Activated CD8-positive, alpha-beta T cell treated with anti-CD3 and anti-CD28 coated beads, Interleukin-2, amount 10 ng/mL, durations not matched to agents 7 days and 5 days (primary cell): ENCODE results near the gene SQSTM1. TPM values are rescaled to one million over a fixed set of nuclear protein-coding genes. Genes with fewer than 3 reads are reported as not detected.
A peak's percentile ranks its signal among the peaks of the same experiment; 100 is the strongest.

Source experiments
- ATAC-seq: fragments of 150-1000 bp; cut with Tn5 transposase; one replicate; pipeline ENCODE4 v1.10.0; 2021; ENCODE audit warnings: moderate library complexity
- CTCF ChIA-PET: fragments of 350-600 bp; sonication (Branson Sonifier 250); formaldehyde crosslinking; loops from one replicate; lab custom pipeline; 2021; ENCODE audit warnings: antibody characterized with exemption; lab: Charles Lee
- POLR2A ChIA-PET: fragments of 350-600 bp; sonication (Branson Sonifier 250); formaldehyde crosslinking; loops from one replicate; lab custom pipeline; 2021; ENCODE audit warnings: antibody characterized with exemption; lab: Charles Lee
- DNase-seq: peaks from one replicate; pipeline ENCODE4 v3.0.0-alpha.2; 2020
- H3K27ac Mint-ChIP-seq: one replicate; pipeline ENCODE4 v1.8.0; 2021; ENCODE audit warnings: mild to moderate bottlenecking, mixed read lengths
- H3K27me3 Mint-ChIP-seq: one replicate; pipeline ENCODE4 v1.8.0; 2021; ENCODE audit warnings: low read depth, mixed read lengths
- H3K36me3 Mint-ChIP-seq: one replicate; pipeline ENCODE4 v1.8.0; 2021; ENCODE audit warnings: low read depth, mixed read lengths
- H3K4me1 Mint-ChIP-seq: one replicate; pipeline ENCODE4 v1.8.0; 2021; ENCODE audit warnings: low read depth, mixed read lengths
- H3K4me3 Mint-ChIP-seq: one replicate; pipeline ENCODE4 v1.8.0; 2021; ENCODE audit warnings: mild to moderate bottlenecking, mixed read lengths
- H3K9me3 Mint-ChIP-seq: one replicate; pipeline ENCODE4 v1.8.0; 2022; ENCODE audit warnings: mixed read lengths; ENCODE audit not compliant: insufficient read depth
- total RNA-seq, 2 experiments: library from RNA; stranded (reverse); gene quantifications; one replicate each; pipeline ENCODE4 v1.2.3, GENCODE V29; 2021

The SQSTM1 gene
- total RNA-seq, 2 experiments from 2014 or later = 100.0 to 102 TPM

DNA sequence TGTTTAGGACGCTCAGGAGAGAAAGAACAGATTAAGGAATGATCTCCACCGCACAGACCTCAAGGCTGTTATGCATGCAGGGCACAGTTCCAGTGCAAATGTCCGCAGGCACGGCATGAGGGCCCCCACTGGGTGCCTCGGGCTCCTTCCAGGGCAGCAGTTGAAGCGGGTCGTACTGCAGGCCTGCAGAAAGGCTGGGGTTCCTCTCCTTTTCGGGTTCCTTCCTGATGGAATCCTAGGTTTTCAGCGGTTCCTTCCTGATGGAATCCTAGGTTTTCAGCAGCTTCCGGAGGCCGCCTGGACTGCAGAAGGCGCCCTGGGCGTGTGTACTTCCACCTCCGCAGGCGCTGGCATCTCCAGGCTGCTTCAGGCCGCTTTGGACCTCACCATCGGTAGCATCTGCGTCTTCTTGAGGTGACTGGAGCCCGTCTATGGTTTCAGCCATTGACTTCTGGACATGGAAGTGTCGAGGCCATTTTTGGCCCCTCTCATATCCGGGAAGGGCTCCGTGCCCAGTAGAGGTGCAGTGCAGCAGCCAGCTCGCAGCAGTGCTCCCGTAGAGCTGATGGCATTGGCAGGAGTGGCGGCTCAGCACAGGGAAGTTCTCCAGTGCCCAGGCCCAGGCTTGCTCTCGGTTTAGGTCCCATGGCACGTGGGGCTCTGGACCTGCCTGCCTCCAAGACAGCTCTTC is 8.4 kb upstream of the SQSTM1 start:
- DNase-seq (no peak), ATAC-seq (no peak)
- Mint-ChIP-seq H3K4me1 (peaks cover 5% of the 10 kb centered on the region), H3K36me3 (peaks cover 26% of the 10 kb centered on the region), H3K9me3 (no peaks in the 10 kb centered on the region), H3K27me3 (no peaks in the 10 kb centered on the region), H3K27ac (no peak overlapping the region), H3K4me3 (no peak overlapping the region)
- ChIA-PET CTCF (no interaction called here), POLR2A (interaction anchor here (1.8 kb wide), 1 partner anchor 8 kb away, joined by 9 read pairs; the partner anchor contains the start of gene SQSTM1)

DNA sequence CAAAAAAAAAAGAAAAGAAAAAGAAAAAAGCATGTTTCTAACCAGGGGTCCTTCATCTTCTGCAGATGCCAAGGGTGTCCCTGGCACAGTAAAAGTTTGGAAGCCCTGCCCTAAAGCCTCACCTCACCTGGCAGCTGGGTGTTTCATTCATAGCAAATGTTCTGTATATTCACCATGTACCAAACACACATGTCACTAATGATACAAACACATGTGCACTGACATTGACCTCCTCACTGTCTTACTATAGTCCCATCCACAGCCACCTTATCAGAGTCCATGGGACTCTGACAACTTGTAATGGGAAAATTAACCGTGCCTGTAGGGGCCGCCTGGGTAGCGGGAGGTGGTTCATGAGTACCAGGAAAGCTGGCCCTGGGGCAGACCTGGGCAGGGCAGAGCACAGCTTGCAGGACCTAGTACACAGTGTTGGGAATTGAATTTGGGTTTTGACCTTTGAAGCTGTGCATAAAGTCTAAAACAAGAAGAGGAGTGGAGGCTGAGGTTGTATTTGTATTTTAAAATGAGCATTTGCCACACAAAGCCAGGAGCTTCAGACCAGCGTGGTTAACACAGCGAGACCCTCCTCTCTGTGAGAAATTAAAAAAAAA is 7.6 kb upstream of the SQSTM1 start:
- ATAC-seq = no peak
- Mint-ChIP-seq H3K4me1 (peaks cover 11% of the 10 kb centered on the region), H3K27ac (no peak overlapping the region), H3K27me3 (no peaks in the 10 kb centered on the region), H3K4me3 (no peak overlapping the region), H3K36me3 (peaks cover 26% of the 10 kb centered on the region), H3K9me3 (no peaks in the 10 kb centered on the region)
- CTCF ChIA-PET = interaction anchor here (2.2 kb wide), 1 partner anchor 11 kb away, joined by 11 read pairs; no protein-coding TSS in a partner anchor
- no peak for DNase-seq
- POLR2A ChIA-PET = no interaction called here

DNA sequence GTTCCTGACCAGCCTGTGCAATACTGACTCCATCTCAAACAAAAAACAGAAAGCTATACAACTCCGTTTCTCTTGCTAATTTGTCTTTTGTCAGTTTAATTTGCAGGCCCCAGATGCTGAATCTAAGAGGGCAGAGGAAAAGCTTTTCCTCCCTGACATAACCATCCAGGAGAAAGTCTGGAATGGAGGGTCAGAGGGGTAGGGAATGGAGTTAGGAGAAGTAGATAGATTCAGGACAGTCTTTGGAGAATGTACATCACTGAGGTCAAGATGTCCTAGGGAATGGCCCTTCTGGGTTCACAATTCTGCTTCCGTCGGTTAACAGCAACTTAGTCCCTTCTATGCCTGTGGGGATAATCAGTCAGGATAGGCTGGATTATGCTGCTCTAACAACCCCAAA is 6.6 kb upstream of the SQSTM1 start:
- Mint-ChIP-seq H3K27ac (no peak overlapping the region), H3K4me3 (no peak overlapping the region), H3K27me3 (no peaks in the 10 kb centered on the region), H3K4me1 (peaks cover 19% of the 10 kb centered on the region), H3K9me3 (no peaks in the 10 kb centered on the region), H3K36me3 (peaks cover 28% of the 10 kb centered on the region)
- CTCF ChIA-PET = interaction anchor here (2.2 kb wide), 1 partner anchor 12 kb away, joined by 11 read pairs; no protein-coding TSS in a partner anchor
- DNase-seq (no peak), ATAC-seq (no peak)
- POLR2A ChIA-PET = no interaction called here

DNA sequence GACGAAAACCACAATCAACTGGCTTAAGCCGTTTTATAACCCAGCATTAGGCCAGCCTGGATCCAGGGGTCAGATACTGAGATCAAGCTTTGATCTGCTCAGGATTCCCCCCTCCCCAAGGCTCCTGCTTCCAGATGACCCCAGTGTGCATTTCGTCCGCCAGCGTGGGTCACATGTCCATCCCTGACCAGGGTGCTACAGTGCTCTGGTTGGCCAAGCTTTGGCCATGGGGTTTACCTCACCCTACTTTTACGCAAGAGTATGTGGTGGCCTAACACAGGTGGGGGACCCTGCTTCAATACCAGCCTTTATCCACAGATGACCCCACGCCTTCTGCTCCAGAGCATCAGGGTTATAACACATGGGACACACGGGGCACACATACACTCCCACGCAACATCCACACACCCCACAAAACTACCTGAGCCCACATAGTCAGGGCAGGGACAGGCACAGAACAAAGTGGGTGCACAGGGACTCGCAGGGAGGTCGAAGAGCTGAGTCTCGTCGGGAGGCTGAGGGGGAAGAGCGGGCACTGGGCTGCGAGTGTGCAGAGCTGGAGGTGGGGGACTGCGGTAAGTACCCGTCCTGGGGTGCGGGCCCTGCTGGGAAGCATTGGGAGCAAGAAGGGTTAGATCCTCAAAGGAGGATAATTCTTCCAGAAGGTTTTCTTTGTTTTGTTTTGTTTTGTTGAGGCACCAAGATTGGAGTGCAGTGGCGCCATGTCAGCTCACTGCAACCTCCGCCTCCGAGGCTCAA is 5.0 kb upstream of the SQSTM1 start:
- Mint-ChIP-seq H3K9me3 (no peaks in the 10 kb centered on the region), H3K27me3 (no peaks in the 10 kb centered on the region), H3K27ac (no peak overlapping the region), H3K4me1 (peaks cover 33% of the 10 kb centered on the region), H3K4me3 (no peak overlapping the region), H3K36me3 (peaks cover 23% of the 10 kb centered on the region)
- DNase-seq = no peak
- ATAC-seq = no peak
- ChIA-PET POLR2A (no interaction called here), CTCF (interaction anchor here (0.6 to 0.7 kb wide), 2 partner anchors 9 to 20 kb away, joined by 3 read pairs; no protein-coding TSS in a partner anchor)

DNA sequence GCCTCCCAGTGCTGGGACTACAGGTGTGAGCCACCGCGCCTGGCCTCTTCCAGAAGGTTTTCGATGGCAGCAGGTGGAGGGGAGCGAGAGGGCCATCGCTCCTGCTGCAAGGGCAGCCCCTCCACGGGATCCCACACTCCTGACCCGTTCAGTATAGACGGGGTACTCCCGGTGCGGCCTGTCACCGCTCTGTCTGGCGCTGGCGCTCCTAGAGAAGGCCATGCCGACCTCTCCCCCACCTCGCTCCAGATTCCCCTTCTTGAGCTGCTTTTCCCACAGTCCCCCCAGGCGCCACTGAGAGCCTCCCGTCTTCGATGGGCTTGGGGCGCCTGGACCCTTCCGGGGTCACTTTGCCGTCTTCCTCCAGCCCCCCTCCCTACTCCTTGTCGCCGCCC is 4.3 kb upstream of the SQSTM1 start:
- ChIA-PET POLR2A (interaction anchor here (0.6 kb wide), 1 partner anchor 7 kb away, joined by 3 read pairs; no protein-coding TSS in a partner anchor), CTCF (no interaction called here)
- peaks cover 20% of the 10 kb centered on the region for H3K36me3 Mint-ChIP-seq
- H3K27ac Mint-ChIP-seq = no peak overlapping the region
- H3K27me3 Mint-ChIP-seq = no peaks in the 10 kb centered on the region
- H3K9me3 Mint-ChIP-seq = no peaks in the 10 kb centered on the region
- H3K4me3 Mint-ChIP-seq = no peak overlapping the region
- no peak for ATAC-seq
- no peak for DNase-seq
- H3K4me1 Mint-ChIP-seq = peaks cover 33% of the 10 kb centered on the region

DNA sequence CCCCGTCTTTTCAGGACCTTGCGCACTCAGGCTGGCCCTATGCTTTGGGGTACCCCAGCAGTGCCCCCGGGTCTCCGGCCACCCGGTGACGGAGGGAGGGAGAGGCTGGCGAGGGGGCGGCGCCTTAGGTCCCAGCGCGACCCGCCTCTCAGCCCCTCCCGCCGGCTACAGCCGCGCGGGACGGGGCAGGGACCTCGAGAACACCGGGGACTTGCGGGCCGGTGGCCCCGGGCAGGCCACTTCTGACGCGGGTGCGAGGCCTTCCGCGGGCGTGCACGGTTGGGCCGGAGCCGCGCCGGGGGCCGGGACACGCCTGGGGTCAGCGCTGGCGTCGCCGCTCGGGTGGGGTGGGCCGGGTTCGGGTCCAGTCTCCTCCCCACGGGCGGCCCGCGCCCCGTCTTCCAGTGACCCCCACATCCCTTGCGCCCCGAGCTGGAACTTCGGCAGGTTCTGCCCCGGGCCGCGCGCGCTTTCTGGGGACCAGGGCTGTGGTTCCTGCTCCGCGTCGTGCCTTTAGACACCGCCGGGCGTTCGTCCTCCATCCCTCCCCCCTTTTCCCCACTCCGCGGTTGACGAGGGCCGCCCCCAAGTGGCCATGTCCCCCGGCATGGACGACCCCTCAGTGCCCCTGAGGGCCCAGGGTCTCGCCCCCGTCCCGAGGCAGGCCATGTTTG is 3.8 kb upstream of the SQSTM1 start:
- H3K4me1 Mint-ChIP-seq = peaks cover 36% of the 10 kb centered on the region
- ATAC-seq (no peak), DNase-seq (no peak)
- POLR2A ChIA-PET = interaction anchor here (0.6 kb wide), 2 partner anchors 8 to 84 kb away, joined by 3 read pairs; partner anchors contain the start of gene MAML1
- H3K36me3 Mint-ChIP-seq = peaks cover 18% of the 10 kb centered on the region
- no peaks in the 10 kb centered on the region for H3K27me3 Mint-ChIP-seq
- H3K27ac Mint-ChIP-seq = no peak overlapping the region
- CTCF ChIA-PET = no interaction called here
- no peak overlapping the region for H3K4me3 Mint-ChIP-seq
- H3K9me3 Mint-ChIP-seq = no peaks in the 10 kb centered on the region

DNA sequence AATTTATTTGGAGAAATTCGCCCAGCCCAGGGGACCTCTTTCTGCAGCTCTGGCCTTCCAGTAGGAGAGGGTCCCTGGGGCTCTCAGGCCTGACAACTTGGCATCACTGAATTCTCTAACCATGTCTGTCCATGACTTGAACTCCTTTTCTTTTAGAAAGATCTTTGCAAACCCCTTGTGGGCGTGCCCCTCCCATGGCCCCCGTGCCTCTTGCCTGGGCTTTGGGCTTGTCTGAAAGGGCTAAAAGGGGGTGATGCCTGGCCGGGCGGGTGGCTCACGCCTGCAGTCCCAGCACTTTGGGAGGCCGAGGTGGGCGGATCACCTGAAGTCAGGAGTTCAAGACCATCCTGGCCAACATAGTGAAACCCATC is 3.2 kb upstream of the SQSTM1 start:
- ATAC-seq = no peak
- Mint-ChIP-seq H3K4me3 (peak overlapping the region; percentile 15), H3K4me1 (peaks cover 41% of the 10 kb centered on the region), H3K9me3 (no peaks in the 10 kb centered on the region), H3K27me3 (no peaks in the 10 kb centered on the region), H3K27ac (no peak overlapping the region), H3K36me3 (peaks cover 22% of the 10 kb centered on the region)
- CTCF ChIA-PET = interaction anchor here (0.8 kb wide), 1 partner anchor 9 kb away, joined by 3 read pairs; no protein-coding TSS in a partner anchor
- POLR2A ChIA-PET = interaction anchor here (0.6 kb wide), 1 partner anchor 85 kb away, joined by 3 read pairs; the partner anchor contains the start of gene MAML1
- DNase-seq = no peak

DNA sequence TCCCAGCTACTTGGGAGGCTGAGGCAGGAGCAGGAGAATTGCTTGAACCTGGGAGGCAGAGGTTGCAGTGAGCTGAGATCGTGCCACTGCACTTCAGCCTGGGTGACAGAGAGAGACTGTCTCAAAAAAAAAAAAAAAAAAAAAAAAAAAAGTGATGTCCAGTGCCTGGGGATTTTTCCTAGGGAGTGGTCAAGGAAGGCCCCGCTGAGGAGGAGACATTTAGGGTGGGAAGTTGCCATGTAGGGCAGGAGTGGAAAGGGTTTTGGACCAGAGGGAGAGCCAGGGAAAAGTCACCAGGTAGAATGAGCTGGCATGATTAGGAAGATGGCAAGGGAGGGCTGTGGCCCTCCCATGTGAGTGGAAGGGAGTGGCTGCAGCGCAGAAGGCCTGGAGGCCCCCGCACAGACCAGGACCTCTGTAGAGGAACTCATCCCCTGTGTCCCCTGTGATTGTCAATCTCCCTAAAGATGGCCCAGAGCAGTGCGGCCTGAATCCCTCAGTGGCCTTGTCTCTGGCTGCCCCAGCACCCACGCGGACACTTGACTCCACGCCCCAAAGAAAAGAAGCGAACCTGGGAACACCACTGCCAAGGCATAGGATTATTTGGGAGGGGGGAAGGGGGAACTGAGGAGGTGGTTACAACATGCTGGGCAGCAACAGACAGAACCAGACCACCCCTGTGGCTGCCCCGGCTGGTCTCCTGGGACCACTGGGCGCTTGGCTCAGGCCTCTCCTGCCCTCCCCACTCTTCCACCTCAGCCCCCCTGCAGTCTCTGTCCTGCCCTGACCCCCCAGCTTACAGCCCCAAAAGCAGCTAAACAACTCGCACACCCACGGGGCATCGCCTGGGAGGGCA is 2.6 kb upstream of the SQSTM1 start:
- Mint-ChIP-seq H3K4me3 (peak overlapping the region; percentile 74), H3K27me3 (no peaks in the 10 kb centered on the region), H3K4me1 (peaks cover 47% of the 10 kb centered on the region), H3K9me3 (no peaks in the 10 kb centered on the region), H3K27ac (peak overlapping the region; percentile 86), H3K36me3 (peaks cover 22% of the 10 kb centered on the region)
- ChIA-PET POLR2A (interaction anchor here (0.7 kb wide), 1 partner anchor 12 kb away, joined by 4 read pairs; no protein-coding TSS in a partner anchor), CTCF (interaction anchor here (0.8 to 3.0 kb wide), 2 partner anchors 9 to 23 kb away, joined by 3 to 13 read pairs; partner anchors contain the start of gene LTC4S)
- DNase-seq (no peak), ATAC-seq (no peak)

DNA sequence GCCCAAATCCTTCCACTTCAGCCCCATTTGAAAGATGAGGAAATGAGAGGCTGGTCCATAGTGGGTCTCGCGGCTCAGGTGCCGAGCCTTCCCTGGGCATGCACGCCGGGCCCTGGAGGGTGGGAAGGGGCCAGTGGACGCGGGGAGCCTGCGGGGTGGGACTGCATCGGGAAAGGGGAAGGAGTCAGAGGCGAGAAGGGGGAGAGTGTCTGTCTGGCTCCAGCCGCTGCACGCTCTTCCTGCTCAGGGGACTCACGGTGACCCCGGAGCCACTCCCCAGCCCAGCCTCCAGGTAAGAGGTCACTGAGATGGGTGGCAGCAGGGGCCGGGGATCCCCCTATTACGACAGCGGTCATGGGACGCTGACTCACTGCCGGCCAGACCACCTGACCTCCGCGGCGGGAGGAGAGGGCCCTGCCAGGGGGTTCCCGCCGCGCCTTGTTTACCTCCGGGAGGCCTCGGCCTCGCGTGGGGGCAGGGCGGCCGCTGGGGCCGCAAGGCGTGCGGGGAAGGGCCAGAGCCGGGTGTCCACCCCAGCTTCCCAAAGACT is 1.9 kb upstream of the SQSTM1 start:
- DNase-seq = peak; percentile 89
- ChIA-PET POLR2A (interaction anchor here (0.7 to 3.6 kb wide), 6 partner anchors 13 to 196 kb away, joined by 3 to 29 read pairs (median 9); partner anchors contain the start of genes CANX and HNRNPH1), CTCF (interaction anchor here (2.2 to 3.0 kb wide), 2 partner anchors 17 to 24 kb away, joined by 13 to 18 read pairs; partner anchors contain the start of gene LTC4S)
- peaks cover 27% of the 10 kb centered on the region for H3K36me3 Mint-ChIP-seq
- H3K27ac Mint-ChIP-seq = peak overlapping the region; percentile 86
- H3K27me3 Mint-ChIP-seq = no peaks in the 10 kb centered on the region
- peak overlapping the region; percentile 74 for H3K4me3 Mint-ChIP-seq
- peak; percentile 43 for ATAC-seq
- no peaks in the 10 kb centered on the region for H3K9me3 Mint-ChIP-seq
- peaks cover 51% of the 10 kb centered on the region for H3K4me1 Mint-ChIP-seq
